ENCODE measurements around the gene MYH14.
"Not testable (repeated sequence)": the region's sequence is repeated elsewhere in the genome, so short reads cannot be mapped to it uniquely, and the experiment has no call there.

MYH14 gene

DNA sequence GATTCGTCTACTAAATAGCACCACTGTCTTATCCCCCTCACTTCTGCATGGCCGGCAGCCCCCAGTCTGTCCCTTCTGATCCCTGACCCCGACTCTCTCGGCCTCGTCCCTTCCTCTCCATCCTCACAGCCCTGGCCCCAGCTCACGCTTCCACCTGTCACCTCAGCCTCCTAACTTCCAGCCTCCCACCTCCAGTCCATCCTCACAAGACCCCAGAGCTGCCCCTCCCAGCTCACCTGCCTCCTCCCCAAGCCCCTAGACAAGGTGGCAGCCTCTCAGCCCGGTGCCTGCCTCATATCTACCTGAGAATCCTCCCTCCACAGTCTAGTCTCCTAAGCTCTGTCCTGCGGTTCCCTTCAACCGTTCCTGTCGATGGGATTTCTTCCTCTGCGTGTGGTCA, 115.7 kb downstream of the MYH14 start:
- DNase-seq (ENCODE audit: low spot score): no peak

DNA sequence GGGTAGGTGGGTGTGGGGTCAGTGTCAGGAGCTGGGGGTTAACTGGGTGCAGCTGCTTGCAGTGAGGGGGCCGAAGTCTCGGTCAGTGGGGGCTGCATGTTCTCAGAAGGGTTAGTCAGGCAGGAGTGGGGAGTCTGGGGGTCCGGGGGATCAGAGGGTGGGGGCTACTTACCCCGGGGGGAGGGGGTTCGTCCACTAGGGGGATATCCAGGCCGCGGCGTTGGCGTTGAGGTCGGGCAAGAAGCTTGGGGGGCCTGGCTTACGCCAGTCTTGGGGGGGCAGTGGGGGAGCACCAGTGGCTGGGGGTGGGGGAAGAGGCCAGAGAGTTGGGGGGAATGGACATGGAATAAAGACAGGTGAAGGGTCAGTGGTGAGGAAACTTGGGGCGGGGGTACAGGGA, 116.6 kb downstream of the MYH14 start:
- DNase-seq (ENCODE audit: low spot score): no peak

DNA sequence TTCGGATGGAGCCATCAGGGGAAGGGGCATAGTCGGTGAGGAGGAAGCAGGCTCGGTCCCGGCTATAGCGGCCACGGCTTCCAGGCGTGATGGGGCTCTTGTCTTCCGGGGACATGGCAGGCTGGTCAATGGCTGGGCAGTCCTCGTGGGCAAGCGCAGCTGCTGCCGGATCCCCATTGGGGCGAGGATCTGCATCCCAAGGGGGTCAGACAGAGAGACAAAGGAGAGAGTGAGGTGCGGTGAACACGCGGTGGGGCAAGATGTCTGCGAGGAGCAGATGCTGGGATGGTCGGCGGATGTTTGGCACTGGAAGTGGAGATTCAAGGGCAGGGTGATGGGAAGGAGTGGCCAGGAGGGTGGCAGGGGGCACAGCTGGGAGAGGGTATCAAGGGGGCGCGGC, 117.2 kb downstream of the MYH14 start:
- no peak for DNase-seq (ENCODE audit: low spot score)

DNA sequence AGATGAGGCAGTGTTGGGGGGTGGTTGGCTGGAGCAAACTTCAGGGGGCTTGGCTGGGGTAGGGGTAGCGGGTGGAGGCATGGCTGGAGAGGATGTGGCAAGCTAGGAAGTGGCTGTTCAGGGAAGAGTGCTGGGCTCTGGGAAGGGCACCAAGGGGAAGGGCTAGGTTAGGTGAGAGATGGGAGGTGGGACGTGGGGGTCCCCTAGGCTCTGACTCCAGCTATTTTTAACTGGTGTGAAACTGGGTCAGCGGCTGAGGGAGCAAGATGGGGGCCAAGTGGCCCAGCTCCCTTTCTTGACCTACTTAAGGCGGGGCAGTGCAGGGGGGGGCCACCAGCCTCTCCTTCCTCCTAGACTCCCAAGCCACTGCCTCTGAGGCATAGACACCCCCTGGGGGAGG, 118.4 kb downstream of the MYH14 start:
- no peak for DNase-seq (ENCODE audit: low spot score)

DNA sequence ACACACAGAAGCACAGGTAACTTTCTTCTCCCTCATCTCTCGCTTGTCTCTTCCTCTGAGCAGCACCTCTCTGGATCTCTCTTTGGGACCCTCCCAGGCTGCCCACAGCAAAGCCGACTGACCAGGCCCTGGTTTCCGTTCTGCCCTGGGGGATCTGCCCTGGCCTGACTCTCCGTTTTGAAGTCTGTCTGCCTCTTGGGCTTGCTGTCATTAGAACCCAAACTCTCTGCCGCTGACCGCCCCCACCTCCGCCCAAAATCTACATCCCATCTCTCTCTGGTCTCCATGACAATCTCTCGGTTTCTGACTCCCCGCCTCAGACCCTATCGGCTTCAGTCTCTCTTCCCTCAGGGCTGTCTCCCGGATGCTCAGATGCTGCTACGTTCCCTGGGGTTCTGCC, 118.8 kb downstream of the MYH14 start:
- no peak for DNase-seq (ENCODE audit: low spot score)

DNA sequence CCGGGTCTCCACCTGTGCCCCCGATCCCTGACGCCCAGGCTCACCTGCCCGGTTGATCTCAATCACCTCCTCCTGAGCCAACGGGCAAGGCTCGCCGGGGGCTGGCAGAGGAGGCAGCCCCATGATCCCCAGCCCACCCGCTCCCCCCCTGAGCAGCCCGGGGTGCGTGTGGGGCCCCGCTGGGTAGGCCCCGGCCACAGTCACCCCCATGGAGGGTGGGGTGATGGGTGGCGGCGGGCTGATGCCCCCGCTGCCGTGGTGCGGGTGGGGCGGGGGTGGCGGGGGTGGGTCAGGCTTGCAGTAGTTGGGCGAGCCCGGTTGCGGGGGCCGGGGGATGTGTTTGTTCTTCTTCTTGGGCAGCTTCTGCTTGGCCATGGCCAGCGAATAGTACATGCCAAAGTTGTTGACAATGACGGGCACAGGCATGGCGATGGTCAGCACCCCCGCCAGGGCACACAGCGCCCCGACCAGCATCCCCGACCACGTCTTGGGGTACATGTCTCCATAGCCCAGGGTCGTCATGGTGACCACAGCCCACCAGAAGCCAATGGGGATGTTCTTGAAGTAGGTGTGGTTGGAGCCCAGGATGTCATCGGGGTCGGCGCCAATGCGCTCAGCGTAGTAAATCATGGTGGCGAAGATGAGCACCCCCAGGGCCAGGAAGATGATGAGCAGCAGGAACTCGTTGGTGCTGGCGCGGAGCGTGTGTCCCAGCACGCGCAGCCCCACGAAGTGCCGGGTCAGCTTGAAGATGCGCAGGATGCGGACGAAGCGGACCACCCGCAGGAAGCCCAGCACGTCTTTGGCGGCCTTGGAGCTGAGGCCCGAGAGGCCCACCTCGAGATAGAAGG, 119.7 kb downstream of the MYH14 start:
- no peak for DNase-seq (ENCODE audit: low spot score)

DNA sequence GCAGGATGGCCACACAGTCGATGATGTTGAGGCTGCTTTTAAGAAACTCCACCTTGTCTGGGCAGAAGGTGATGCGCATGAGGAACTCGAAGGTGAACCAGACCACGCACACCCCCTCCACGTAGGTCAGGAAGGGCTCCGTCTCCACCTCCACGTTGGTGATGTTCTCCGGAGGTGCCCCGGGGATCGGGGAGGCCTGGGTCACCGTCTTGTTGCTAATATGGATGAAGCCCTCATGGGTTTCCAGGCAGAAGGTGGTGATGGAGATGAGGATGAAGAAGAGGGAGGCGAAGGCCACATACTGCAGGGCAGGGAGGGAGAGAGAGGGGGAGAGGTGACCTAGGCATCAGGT, 120.3 kb downstream of the MYH14 start:
- no peak for DNase-seq (ENCODE audit: low spot score)

DNA sequence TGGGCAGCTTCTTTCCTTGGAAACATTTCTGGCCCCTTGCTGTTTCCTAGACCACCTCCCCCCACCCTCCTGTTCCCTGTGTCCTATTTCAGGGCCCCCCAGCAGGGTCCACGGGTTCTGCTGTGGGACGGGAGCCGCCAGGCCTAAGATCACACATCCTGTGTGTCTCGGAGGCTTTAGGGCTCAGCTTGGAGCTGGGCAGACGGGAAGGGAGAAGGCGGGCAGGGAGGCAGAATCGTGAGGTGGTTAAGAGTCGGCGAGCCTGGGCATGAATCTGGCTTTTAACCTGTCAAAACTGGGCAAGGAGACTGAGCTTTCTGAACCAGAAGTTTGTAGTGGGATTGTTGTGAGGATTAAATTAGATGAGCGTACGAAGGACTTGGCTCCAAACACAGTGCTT, 120.9 kb downstream of the MYH14 start:
- DNase-seq (ENCODE audit: low spot score): no peak

DNA sequence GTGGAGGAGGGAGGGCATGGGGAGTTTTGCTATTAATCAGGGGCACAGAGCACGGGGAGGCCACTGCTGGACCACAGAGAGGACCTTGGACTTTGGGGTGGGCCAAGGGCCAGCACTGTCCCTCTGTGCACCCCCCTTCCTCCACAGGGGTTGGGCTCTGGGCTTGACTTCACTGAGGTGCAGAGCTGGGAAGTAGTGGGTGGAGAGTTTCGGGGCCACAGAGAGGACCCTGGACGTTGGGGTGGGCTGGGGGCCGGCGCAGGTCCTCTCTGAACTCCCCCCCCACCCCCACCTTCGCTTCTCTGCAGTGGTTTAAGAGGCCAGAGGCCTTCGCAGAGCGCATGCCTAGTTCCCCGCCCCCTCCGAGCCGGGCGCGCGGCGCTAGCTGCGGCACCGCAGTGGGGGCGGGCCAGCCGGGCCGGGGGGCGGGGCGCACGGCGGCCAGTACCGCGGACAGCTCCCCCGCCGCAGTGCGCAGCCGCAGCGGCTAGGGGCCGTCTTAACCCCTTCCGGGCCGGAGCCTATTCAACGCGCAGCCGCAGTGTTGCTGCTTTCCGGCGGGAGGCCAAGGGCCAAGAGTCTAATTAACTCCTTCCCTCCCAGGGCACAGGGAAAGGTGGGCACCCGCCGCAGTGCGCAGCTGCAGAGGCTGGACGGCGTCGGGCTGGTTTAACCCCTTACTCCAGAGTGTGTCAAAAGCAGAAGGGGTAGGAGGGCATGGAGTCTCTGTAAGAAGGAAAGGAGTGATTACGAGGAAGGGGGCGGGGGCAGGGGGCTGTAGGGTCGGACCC, 122.1 kb downstream of the MYH14 start:
- peak; percentile 22 for DNase-seq (ENCODE audit: low spot score)

DNA sequence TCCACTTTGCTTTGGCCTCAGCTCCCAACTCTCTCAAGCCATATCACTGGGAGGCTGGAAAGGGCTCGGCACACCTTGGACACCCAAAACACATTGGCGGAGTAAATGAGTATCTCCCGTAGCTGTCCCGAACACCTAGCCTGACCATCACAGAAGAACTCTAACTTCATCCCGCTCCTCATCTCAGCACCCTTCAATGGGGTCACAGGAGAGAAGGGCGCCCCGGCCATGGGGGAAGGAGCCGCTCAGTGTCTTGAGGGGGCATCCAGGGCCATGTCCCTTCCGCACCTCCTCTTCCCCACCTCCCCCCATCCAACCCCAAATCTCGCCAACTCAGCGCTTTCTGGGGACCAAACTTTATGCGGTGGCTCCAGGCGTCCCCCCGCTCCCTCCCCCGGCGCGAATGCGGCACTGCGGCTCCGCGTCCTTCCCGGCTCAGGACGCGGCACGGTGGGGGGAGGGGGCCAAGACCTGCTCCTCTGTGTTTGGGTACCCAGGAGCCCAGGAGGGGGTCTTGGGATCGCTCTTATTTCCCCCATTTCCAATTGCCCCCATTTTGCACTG, 122.8 kb downstream of the MYH14 start:
- no peak for DNase-seq (ENCODE audit: low spot score)

DNA sequence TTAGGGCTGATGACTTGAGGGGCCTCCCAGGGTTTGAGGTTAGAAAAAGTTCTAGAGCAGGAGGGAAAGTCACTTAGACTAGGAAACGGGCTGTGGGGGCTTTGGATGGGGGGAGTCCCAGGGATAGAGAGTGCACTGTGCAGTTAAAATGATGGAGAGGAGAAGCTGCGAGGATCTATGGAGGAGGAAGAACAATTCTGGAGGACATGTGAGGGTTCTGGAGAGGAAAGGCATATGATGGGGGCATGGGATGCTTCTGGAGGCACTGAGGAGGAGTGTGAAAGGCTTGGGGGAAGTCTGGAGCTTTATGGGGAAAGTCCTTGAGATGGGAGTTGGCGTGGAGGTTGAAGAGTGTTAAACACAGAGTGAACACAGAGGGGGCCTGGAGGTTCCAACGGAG, 123.6 kb downstream of the MYH14 start:
- DNase-seq (ENCODE audit: low spot score): no peak

DNA sequence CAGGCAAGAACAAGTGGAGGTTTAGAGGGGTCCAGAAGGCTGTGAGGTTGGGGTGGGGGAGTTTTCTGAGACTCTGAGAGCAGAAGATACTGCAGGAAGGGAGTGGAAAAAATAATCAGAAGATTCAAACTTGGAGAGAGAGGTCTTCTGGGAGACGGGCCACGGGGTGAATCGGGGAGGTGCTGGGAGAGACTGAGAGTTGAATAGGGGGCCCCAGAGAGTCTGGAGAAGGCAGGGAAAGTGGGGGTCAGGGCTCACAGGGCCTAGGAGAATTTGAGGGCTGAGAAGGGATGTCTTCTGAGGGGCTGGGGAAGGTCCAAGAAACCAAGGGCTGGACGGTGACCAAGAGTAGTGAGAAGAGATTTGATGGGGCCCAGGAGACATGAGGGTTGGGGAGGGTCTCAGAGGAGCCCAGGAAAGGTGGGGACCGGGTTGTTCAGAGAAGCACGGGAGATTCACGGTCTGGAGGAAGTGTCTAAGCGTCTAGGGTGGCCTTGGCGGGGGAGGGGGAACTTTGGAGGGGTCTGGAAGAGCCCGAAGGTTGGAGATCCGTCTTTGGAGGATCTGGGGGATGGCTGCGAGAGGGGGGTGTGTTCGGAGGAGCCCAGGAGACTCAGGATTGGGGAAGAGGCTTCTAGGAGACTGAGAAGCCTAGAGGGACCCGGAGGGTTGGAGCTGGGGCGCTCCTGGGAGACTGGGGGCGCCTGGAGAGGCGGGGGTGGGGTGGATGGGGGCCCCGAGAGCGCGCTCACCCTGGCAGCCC, 124.2 kb downstream of the MYH14 start:
- DNase-seq (ENCODE audit: low spot score): no peak

DNA sequence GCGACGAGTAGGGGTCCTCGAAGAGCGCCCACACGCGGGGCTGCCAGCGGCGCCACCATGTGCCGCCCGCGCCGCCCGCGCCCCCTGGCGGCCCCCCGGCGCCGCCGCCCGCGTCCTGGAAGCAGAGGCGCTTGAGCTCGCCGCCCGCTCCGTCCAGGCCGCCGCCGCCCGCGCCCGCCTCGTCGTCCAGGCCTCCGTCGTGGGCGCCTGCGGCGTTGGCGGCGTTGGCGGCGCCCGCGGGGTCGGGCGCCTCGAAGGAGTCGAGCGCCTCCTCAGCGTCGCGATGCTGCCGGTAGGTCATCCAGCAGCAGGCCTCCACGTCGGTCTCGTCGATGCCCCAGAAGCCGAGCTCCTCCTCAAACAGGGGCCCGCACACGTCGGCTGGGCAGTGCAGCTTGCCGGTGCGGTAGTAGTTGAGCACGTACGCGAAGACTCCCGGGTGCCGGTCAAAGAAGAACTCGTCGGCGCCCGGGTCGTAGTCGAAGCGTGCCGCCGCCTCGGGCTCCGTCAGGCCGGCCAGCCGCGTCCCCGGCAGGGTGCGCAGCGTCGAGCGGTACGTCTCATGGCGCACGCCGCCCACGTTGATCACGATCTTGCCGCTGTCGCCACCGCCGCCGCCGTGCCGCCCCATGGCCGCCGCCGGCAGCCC, 124.9 kb downstream of the MYH14 start:
- DNase-seq (ENCODE audit: low spot score): no peak

DNA sequence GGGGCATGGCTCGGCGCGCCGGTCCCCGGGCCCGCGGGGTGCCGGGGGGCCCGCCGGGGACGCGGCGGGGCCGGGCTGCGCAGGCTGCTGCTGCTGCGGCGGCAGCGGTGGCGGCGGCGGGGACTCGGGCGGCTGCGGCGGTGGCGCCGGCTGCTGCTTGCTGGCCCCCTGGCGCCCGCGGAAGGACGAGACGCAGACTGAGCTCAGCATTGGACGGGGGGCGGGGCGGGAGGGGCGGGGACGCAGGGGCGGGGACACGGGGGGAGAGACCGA, 125.4 kb downstream of the MYH14 start:
- no peak for DNase-seq (ENCODE audit: low spot score)

DNA sequence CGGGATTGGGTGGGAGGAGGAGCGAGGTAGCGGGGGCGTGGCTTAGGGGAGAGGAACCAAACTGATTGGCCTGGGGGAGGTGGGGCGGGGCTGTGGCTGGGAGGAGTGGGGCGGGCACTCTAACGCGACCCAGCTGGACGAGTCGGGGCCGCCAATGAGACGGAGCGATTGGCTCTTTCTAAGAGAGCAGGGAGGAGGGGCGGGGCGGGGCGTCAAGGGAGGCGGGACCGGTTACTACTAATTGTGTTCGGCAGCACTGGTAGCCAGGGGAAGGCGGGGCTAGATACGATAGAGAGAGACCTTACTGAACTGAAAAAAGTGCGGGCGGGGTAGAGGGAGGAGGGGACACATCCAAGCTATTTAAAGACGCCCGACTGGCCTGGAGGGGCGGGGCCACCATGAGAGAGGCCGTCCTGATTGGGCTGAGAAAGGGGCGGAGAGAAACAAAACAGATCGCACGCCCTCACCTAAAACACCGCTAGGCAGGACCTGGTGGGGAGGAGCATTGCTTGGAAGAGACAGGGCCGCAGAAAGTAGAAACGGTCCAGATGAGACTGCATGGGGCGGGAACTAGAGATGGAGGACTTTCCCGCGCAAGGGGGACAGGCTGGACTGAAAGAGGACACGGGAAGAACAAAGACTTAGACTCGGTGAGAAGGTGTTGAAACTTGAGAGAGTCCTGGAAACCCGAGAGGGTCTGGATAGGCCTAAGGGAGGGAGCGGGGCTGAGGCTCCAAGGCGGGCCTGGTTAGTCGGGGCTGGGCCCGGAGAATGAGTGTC, 125.9 kb downstream of the MYH14 start, which contains the start of gene KCNC3:
Gene KCNC3, minus strand, starts transcription at position 232 of the 780 bp plus-strand sequence. CDS start 295 bp downstream, outside the sequence.
- peak; percentile 80 for DNase-seq (ENCODE audit: low spot score)

DNA sequence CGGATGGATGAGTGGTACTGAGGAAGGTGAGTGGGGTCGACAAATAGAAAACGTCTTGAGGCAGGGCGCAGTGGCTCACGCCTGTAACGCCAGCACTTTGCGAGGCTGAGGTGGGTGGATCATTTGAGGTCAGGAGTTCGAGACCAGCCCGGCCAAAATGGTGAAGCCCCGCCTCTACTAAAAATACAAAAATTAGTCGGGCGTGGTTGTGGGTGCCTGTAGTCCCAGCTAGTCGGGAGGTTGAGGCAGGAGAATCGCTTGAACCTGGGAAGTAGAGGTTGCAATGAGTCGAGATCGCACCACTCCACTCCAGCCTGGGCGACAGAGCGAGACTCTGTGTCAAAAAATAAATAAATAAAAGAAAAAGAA, 126.5 kb downstream of the MYH14 start:
- not testable (repeated sequence) for DNase-seq (ENCODE audit: low spot score)

DNA sequence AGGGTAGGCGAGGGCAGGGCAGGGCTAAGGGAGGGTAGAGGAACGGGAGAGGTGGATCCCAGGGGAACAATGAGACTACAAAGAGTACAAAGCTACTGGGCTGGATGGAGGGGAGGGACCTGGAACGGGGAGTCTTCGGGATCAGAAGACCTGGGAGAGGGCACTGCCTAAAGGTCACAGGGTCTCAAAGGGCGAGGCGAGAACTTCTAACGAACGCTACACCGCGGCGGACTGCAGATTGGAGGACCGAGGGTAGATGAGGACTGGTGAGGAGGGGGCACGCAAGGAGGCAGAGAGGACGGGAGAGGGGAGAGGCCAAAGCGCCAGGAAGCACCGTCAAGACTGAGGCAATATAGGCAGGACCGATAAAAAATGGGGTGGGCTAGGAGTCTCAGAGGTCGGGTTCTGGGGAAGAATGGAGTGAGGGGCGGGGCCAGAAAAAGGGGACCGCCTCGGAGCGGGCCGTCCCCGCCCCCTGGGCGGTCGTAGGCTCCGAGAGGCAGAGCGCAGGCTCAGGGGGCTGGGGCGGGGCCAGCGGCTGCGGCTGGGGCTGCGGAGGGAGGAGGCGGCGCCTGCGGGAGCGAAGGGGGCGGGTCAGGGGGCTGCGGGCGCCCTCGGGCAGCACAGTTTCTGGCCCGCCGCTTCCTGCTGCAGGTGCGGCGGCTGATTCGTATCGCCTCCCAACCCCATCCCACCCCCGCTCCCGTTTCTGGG, 127.1 kb downstream of the MYH14 start:
- peak; percentile 16 for DNase-seq (ENCODE audit: low spot score)

DNA sequence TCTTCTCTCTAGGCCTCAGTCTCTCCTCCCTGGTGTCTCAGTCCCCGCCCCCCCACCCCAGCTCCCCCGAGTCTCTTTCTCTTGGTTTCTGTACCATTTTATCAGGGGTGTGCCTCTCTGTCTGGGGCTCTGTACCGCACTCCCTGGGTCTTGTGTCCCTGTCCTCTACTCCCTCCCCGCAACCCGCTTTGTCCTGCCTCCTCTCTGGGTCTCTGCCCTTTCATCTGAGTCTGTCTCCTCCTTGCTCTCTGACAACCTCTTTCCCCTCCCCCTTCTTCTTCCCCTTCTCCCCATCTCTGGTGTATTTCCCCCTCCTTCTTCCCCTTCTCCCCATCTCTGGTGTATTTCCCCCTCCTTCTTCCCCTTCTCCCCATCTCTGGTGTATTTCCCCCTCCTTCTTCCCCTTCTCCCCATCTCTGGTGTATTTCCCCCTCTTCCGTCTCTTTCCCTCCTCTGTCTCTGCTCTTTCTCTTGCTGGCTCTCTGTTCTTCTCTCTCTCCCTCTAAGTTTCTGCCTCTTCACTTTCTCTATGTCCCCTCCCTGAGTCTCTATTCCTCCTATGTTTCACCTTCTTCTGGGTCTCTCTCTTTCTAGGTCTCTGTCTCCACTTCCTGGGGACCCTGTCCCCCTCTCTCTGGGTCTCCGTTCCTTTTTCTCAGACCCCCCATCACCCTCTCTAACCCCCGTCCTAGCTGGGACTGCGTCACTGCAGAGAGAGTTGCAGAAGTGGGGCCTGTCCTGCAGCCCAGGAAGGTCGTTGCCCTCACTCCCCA, 128.0 kb downstream of the MYH14 start:
- DNase-seq (ENCODE audit: low spot score): no peak

DNA sequence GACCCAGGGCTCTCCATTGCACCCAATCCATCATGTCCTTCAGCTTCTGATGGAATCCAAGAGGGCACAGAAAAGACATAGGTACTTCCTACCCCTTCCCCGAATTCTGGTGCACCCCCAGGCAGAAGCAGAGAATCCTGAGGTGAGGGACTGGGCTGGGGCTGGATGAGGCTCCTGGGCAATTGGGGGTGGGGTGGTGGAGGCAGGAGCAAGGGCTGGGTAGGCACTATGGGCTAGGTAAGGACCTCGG, 128.5 kb downstream of the MYH14 start:
- no peak for DNase-seq (ENCODE audit: low spot score)
